ENCODE results near the gene PRRC2B. TPM values are rescaled to one million over a fixed set of nuclear protein-coding genes. Genes with fewer than 3 reads are reported as not detected.
"Not testable (repeated sequence)": the region's sequence is repeated elsewhere in the genome, so short reads cannot be mapped to it uniquely, and the experiment has no call there.

Gene PRRC2B
- total RNA-seq, 1 donor from 2014 or later: 174 TPM

DNA sequence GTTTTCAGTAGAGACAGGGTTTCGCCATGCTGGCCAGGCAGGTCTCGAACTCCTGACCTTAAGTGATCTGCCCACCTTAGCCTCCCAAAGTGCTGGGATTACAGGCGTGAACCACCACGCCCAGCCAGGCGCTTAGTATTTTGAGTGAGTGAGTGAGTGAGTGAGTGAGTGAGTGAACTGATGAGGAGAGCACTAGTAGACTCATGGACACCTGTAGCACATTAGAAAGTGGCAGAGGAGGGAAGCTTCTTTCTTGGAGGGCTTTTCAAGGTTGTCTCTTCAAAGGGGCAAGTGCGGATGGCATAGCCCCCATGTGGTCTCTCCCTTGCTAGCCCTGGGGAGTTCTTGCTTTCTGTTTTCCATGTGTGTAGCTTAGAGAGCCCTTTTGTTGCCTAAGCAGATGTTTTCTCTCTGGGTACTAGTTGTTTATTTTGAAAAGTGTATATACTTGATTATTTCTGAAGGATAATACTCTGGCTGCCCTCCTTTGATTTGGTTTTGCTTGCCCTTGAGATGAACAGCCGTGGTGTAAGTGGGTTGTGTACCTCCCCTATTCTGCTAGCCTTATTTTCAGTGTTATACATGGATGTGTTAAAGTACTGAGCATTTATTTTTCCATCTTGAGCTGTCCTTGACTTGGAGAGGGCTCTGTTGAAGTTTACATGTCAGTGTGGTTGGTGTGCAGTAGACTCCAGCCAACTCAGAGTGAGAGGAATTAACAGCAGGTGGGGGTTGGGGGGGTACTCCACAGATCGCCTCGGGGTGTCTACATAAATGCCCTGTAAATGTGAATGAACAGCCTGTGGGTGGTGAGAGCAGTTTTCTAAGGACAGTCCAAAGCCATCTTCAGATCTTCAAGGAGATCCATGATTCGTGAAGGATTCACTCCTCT, 35.5 kb downstream of the PRRC2B start:
- intact Hi-C loops (cut with micrococcal nuclease): no loop called here

DNA sequence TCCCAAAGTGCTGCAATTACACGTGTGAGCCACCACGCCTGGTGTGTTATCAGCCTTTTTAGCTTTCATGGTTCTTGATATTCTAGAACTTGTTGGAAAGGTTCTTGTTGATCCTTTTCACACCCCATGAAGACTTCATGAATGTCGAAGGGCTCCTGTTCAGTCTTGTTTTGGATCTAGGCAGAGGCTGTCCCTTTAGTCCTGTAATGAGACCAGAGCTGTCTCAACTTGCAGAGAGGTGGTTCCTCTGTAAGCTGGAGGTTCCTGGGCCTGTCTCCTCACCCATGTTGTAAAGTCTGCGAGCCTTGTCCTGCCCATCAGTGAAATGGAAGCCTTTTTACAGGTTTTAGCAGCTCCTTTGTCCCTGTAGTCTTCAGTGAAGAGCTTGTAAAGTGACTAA, 38.2 kb downstream of the PRRC2B start:
- intact Hi-C loops (cut with micrococcal nuclease): no loop called here

DNA sequence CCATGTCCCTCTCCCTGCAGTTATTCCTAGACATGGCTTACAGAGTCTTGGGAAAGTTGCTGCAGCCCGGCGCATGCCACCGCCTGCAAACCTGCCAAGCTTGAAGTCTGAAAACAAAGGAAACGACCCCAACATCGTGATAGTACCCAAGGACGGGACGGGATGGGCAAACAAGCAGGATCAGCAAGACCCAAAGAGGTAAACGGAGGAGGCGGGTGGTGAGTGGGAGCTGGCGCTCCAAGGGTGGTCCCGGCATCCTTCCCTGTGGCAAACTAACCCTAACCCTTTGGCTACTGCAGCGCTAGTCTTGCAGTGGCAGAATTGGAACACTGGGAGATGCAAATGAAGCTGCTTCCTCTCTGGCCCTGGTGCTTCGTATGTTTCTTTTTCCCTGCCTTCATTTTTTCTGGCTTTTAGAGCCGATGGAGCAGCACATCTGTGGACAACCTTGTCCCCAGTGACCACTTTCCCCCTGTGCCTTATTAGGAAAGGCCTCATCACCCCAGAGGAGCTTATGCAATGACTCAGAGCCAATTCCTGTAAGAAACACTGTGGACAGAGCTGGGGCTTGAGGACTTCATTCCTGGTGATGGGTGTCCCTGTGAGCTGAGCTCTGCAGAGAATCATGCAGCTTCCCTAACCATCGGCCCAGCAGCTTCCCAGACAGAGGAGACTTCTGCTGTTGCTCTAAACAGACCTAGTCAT, 38.9 kb downstream of the PRRC2B start:
- intact Hi-C loops (cut with micrococcal nuclease): no loop called here

DNA sequence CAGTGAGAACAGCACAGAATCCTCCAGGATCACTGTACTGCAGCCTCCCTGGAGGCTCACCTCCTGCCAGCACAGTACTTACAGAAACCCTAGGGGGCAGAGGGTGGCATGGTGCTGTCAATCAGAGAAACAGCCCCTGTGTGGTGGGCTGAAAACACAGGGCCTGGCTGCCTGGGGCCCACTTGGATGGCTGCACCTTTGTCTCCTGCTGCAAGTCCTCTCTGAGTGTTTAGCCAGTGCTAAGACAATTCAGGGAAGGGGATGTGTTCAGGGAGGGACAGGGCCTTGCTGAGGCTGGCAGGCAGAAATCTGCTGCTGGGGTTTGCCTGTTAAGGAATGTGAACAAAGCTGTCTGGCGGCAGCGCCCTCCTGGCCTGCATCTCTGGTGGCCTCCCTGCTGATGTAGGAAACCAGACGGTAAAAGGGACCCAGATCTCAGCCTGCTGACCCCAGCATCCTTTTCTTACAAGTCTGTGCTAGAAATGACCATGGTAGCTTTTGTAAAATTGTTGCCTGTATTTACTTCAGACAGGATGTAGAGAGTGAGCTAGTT, 39.5 kb downstream of the PRRC2B start:
- intact Hi-C loops (cut with micrococcal nuclease): no loop called here

DNA sequence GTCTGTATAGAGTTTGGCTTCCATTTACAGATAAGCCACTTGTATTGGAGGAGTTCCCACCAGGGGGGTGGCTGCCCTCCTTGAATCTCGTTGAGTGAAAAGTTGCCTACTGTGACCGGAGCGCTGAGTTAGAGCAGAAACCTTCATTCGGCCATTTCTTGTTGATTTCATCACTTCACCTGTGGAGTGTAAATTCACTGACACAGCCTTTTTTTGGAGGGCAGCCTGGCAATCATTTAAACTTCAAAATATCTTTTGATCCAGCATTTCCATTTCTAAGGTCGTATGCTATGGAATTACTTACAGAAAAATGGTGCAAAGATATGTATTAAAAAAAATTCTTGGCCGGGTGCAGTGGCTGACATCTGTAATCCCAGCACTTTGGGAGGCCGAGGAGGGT, 40.8 kb downstream of the PRRC2B start:
- intact Hi-C loops (cut with micrococcal nuclease): no loop called here

DNA sequence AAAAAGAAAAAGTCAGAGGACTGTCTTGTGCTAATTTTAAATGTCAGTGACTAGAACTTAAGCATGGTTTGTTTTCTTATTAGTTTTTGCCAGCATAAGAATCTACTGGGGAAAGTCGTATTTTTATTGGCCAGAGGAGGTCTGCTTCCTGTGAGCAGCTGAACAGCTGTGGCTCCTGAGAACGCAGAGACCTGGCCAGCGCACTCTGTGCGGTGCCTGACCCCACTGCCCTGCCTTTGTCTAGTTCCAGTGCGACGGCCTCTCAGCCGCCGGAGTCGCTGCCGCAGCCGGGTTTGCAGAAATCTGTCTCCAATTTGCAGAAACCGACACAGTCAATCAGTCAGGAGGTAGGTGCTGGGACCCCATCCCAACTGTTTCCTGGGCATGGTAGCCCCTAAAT, 42.5 kb downstream of the PRRC2B start:
- intact Hi-C loops (cut with micrococcal nuclease): no loop called here

DNA sequence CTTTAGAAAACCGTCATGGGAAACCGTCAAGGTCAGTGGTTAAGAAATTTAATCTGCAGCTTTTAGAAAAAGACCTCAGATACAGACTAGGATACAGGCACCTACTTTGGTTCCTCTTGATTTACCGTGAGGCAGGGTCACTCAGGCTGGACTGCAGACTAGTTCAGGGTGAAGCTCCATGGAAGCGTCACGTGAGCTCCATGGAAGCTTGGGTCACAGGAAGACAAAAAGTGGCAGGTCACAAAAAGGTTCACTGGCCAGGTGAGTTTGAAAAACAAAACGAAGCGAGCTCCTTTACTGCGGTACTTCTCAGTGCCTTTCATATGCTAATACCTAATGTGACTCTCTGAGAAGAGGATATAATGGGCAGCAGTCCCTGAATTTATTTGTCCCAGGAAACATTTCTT, 43.0 kb downstream of the PRRC2B start:
- intact Hi-C loops (cut with micrococcal nuclease): no loop called here

DNA sequence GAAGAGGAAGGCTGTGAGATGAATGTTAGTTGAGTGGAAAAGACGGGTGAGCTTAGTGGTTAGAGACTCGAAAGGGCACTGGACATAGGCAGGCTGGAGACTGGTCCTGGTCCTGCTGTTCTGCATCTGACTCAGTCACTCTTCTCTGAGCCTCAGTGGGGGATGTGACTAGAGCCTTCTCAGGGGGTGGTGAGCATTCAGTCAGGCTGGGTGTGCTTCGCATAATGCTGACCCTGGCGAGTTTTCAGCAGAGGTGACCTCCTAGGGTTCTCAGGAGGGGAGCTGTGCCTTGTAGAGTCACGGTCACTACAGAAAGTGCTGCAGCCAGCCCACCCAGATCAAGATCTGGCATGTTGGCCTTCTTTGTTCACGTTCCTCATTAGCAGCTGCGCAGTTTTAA, 44.3 kb downstream of the PRRC2B start:
- intact Hi-C loops (cut with micrococcal nuclease): no loop called here

DNA sequence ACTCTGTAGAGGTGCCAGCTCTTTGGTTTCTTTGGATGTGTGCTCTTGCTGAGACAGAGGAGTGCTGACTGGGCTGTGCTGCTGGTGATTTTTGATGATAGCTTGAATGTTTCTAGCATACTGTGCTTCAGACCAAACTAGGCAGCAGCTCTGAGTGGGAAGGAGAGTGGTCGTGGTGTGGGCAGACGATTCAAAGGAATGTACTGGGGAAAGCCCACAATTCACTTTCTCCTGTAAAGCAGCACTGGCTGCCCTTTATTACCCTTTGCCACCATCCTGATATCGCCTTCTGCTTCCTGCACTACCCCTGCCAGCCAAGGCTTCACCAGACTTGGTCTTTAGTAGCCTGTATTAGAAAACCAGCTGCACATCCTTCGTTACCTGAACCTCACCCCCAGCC, 45.3 kb downstream of the PRRC2B start:
- intact Hi-C loops (cut with micrococcal nuclease): no loop called here

DNA sequence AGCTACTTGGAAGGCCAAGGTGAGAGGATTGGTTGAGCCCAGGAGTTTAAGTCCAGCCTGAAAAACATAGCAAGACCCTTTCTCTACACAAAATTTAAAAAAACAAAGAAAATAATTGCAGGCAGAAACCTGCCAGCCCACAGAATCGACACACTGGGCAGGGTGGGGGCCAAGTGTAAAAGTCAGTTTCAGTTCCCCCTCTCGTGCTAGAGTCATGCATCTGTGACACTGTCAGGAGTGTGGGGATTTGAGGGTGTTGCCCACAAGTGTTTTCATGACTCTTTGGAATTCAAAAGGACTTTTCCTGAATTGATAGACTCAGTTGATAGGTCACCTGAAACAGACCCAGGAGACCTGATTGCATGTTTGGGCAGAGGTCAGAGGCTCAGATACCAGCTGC, 47.6 kb downstream of the PRRC2B start:
- intact Hi-C loops (cut with micrococcal nuclease): no loop called here

DNA sequence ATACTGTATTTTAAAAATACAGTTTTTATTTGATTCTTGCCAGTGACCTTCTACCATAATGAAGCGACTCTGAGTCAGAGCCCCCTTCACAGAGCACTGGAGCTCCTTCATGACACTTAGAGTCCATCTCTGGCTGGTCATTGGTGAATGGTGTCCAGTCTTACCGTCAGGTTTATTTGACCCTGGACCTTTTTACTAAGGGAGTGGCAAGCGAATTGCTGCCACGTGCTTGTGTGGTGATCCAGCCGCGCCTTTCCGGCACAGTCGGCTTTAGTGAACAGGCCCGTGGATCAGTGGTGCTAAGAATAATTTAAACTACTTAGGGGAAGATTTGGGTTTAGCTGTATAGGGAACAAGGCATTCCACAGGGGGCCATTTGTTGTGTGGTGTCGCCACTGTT, 48.5 kb downstream of the PRRC2B start:
- intact Hi-C loops (cut with micrococcal nuclease): no loop called here

DNA sequence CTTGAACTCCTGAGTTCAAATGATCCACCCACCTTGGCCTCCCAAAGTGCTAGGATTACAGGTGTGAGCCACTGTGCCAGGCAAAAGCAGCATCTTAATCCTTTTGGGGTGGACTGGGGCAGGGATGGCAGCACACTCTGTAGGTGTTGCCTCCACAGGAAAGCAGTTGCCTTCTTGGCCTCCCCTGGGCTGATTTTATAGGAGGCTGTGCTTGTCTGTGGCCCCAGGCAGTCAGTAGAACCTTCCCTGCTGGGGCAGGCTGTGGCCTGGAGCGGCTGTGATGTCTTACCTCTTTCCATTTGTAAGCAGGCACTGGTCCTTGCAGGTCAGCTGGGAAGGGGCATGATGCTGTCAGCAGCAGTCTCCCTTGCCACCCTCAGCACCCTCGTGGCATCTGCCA, 49.8 kb downstream of the PRRC2B start:
- intact Hi-C loops (cut with micrococcal nuclease): no loop called here

DNA sequence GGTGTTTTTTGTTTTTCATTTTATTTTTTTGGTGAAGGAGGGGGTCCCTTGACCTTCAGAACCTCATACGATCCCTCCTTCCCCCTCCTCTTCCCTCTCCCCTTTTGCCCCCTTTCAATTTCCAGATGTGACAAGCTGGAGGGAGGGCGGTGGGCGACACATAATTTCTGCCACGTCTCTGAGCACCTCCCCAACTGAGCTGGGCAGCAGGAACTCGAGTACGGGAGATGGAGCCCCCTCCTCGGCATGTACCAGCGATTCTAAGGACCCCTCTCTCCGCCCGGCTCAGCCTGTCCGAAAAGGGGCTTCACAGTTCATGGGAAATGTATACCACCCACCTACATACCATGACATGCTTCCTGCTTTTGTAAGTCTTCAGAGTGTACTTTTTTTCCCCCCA, 52.4 kb downstream of the PRRC2B start:
- intact Hi-C loops (cut with micrococcal nuclease): no loop called here

DNA sequence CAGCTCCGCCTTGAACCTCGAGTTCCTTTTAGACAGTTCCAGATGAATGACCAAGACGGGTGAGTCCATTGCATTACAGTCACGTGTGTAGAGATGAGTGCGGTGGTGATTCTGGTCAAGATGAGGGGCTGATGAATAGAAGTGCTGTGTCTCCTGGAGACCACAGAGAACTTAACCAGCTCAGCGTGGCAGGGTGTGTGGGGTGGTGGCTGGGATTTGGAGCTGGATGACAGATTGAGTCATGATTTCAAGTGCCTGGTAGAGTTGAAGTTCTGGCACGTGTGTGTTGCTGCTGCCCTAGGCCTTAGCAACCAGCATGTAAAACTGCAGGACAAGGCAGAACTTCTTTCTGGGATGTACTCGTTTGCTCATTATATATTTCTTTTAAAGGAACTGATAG, 53.3 kb downstream of the PRRC2B start:
- intact Hi-C loops (cut with micrococcal nuclease): no loop called here

DNA sequence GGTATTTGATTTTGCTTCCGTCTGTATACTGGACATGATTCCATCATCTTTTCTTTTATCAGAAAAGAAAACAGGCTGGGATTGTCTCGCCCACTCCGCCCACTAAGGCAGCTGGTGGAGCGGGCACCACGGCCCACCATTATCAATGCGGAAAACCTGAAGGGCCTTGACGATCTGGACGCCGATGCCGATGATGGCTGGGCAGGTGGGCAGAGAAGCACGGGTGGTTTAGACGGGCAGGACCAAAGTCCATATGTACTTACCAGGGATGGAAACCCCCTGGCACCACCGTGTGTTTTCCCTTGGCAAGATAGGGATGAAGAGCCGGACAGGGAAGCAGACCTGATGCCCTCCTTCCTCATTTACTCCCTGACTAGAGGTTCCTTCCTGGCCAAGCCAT, 53.7 kb downstream of the PRRC2B start:
- intact Hi-C loops (cut with micrococcal nuclease): no loop called here

DNA sequence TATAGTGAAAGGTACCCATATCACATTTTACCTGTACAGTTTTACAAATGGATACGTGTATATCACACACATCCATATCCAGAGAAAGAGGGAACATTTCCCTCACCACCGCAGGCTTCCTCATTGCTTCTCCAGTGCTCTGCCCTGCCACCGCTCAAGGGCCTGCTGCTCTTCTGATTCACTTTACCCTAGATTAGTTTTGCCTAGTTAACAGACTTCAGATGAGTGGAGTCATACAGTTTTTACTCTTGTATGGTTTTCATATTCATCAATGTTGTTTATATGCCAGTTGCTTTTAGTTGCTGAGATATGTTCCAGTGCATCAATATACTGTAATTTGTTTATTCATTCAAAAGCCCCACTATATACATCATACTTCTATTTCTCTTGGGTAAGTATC, 54.9 kb downstream of the PRRC2B start:
- intact Hi-C loops (cut with micrococcal nuclease): loop anchor here (2.0 kb wide), 1 partner anchor 24 kb away; no protein-coding TSS in a partner anchor

DNA sequence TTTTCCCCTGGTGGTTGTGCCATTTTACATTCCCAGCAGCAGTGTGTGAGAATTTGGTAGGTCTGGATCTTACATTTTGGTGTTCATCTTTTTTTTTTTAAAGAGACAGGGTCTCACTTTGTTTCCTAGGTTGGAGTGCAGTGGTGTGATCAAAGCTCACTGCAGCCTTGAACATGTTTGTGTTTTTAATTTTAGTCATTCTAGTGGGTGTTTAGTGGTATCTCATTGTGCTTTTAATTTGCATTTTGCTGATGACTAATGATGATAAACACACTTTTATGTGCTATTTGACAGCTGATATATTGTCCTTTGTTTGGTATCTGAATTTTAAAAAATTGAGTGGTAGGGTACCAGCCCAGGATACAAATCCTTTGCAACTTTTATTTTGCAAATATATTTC, 55.4 kb downstream of the PRRC2B start:
- intact Hi-C loops (cut with micrococcal nuclease): loop anchor here (2.0 kb wide), 1 partner anchor 24 kb away; no protein-coding TSS in a partner anchor

DNA sequence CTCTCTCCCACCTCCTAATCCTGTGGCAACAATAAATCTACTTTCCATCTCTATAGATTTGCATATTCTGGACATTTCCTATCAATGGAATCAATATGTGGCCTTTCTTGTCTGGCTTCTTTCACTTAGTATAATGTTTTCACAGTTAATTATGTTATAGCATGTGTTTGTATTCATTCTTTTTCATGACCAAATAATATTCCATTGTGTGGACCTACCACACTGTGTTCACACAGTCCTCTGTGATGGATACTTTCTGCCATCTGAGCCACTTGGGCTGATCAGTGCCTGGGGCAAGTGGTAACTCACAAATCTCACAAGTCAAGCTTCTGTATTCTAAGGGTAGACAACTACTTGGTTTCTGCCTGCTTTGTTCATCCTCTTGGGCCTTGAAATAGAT, 60.1 kb downstream of the PRRC2B start:
- intact Hi-C loops (cut with micrococcal nuclease): loop anchor here (5.0 kb wide), 1 partner anchor 47 kb away; no protein-coding TSS in a partner anchor

DNA sequence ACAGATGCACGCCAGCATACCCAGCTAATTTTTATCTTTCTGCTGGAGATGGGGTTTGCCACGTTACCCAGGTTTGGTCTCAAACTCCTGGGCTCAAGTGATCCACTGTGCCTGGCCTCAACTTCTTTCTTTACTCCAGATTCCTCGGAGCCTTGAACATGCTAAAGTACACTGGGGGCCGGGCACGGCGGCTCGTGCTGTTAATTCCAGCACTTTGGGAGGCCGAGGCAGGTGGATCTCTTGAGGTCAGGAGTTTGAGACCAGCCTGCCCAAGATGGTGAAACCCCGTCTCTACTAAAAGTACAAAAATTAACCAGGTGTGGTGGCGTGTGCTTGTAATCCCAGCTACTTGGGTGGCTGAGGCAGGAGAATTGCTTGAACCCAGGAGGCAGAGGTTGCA, 61.8 kb downstream of the PRRC2B start:
- intact Hi-C loops (cut with micrococcal nuclease): not testable (repeated sequence)

DNA sequence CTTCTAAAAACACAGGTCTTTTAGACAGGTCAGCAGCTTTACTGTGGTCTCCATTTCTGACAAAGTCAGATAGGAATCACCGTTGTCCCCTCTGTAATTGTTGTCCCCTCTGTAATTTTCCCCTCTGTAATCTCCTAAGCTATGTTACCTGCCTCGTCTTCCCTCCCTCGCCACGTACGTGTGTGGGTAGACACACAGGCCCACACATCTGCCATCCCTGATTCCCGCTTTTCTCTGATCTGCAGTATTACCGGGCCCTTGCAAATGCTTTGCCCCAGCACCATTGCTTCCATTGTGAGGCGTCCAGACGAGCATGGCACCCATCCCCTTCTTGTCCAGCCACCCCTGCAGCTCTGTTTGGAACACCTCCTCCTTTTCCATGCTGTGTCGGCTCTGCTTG, 63.9 kb downstream of the PRRC2B start:
- intact Hi-C loops (cut with micrococcal nuclease): no loop called here

DNA sequence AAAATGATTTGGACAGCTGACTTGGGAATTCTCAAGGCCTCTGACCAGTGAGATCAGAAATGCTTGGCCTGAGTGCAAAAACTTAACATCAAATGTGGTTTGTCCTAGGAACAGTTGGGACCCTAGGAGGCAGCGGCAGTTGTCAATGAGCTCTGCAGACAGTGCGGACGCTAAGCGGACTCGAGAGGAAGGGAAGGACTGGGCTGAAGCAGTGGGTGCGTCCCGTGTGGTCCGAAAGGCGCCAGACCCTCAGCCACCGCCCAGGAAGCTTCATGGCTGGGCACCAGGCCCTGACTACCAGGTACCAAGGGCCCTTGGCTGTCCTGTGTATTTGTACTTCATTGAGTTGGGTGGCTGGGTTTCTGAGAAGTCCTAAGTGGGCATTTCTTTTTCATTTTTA, 65.2 kb downstream of the PRRC2B start:
- intact Hi-C loops (cut with micrococcal nuclease): no loop called here

DNA sequence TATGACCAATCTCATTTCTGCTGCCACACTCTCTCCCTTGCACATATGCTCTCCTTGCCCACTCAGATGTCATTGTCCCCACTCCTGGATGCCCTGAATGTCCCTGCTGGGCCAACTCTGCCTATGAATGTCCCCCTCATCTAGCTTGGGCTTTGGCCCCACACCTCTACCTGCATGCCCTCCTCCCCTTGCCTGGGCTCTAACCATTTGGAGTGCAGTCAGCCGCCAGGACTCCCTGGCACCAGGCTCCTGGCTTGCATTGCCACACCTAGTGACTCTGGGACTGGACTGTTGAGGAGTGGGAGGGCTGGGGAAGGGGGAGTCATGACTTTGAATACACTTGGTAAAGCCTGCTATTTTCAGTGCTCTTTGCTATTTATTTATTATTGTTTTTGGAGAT, 67.3 kb downstream of the PRRC2B start:
- intact Hi-C loops (cut with micrococcal nuclease): loop anchor here (5.0 kb wide), 1 partner anchor 44 kb away; no protein-coding TSS in a partner anchor
